HEK293T (cell line): ENCODE data around the gene ZNF484.

ENCODE experiments used
- BHLHE40 ChIP-seq: fragments of 450-650 bp; IDR thresholded peaks from 2 replicates; pipeline ENCODE4 v1.6.1; 2016; ENCODE audit warnings: mild to moderate bottlenecking, moderate library complexity, borderline replicate concordance
- SP1 ChIP-seq: fragments of 450-650 bp; IDR thresholded peaks from 2 replicates; pipeline ENCODE4 v1.6.1; 2017

GRCh38 chr9:92846662-92847145 lies 31.1 kb downstream of the ZNF484 start:
- no peak for TF ChIP-seq BHLHE40
- TF ChIP-seq SP1, result no peak
